Neural progenitor cell (in vitro differentiated cells): ENCODE measurements around the gene TXNDC15. TPM values are rescaled to one million over a fixed set of nuclear protein-coding genes. Genes with fewer than 3 reads are reported as not detected.

Experiments used
- DNase-seq: peaks from one replicate; pipeline ENCODE4 v3.0.0-alpha.2; 2016; ENCODE audit warnings: low spot score
- H2AFZ ChIP-seq: fragments of 200-600 bp; sonication (generic); replicated peaks from 2 replicates; pipeline ENCODE4 v1.6.1; 2016; ENCODE audit warnings: antibody characterized with exemption
- H3F3A ChIP-seq: fragments of 200-600 bp; sonication (generic); 2 replicates; pipeline ENCODE4 v1.6.1; 2016; ENCODE audit warnings: antibody characterized with exemption, low read depth
- H3K27ac ChIP-seq: fragments of 200-600 bp; sonication (generic); 2 replicates; pipeline ENCODE4 v1.5.1; 2016; ENCODE audit warnings: mild to moderate bottlenecking
- H3K27me3 ChIP-seq: fragments of 200-600 bp; sonication (generic); 2 replicates; pipeline ENCODE4 v1.6.1; 2016; ENCODE audit warnings: mild to moderate bottlenecking, moderate library complexity
- H3K36me3 ChIP-seq: fragments of 200-600 bp; sonication (generic); 2 replicates; pipeline ENCODE4 v1.5.1; 2016
- H3K4me1 ChIP-seq: fragments of 200-600 bp; sonication (generic); 2 replicates; pipeline ENCODE4 v1.6.1; 2016; ENCODE audit warnings: mixed run types
- H3K4me2 ChIP-seq: fragments of 200-600 bp; sonication (generic); 2 replicates; pipeline ENCODE4 v1.6.1; 2016
- H3K4me3 ChIP-seq: fragments of 200-600 bp; sonication (generic); 2 replicates; pipeline ENCODE4 v1.5.1; 2016
- H3K79me2 ChIP-seq: fragments of 200-600 bp; sonication (generic); 2 replicates; pipeline ENCODE4 v1.6.1; 2016; ENCODE audit warnings: low read depth
- H3K9ac ChIP-seq: fragments of 200-600 bp; sonication (generic); 2 replicates; pipeline ENCODE4 v1.6.1; 2016
- H3K9me3 ChIP-seq: fragments of 200-600 bp; sonication (generic); 2 replicates; pipeline ENCODE4 v1.5.1; 2016; ENCODE audit warnings: low read depth
- H4K20me1 ChIP-seq: fragments of 200-600 bp; sonication (generic); 2 replicates; pipeline ENCODE4 v1.6.1; 2016; ENCODE audit warnings: low read depth
- H3K27ac Mint-ChIP-seq: 3 replicates; pipeline ENCODE4 v1.8.0; 2021; ENCODE audit warnings: mixed read lengths
- H3K27me3 Mint-ChIP-seq: 2 replicates; pipeline ENCODE4 v1.8.0; 2022; ENCODE audit warnings: low read depth, mild to moderate bottlenecking, inconsistent platforms, moderate library complexity, mixed read lengths; ENCODE audit not compliant: insufficient read depth
- H3K36me3 Mint-ChIP-seq: 3 replicates; pipeline ENCODE4 v1.8.0; 2021; ENCODE audit warnings: mixed read lengths
- H3K4me1 Mint-ChIP-seq: 3 replicates; pipeline ENCODE4 v1.8.0; 2021; ENCODE audit warnings: mixed read lengths
- H3K4me3 Mint-ChIP-seq: 3 replicates; pipeline ENCODE4 v1.8.0; 2021; ENCODE audit warnings: mild to moderate bottlenecking, moderate library complexity, mixed read lengths
- H3K9me3 Mint-ChIP-seq: 3 replicates; pipeline ENCODE4 v1.8.0; 2020; ENCODE audit warnings: mixed read lengths
- EZH2 ChIP-seq: fragments of 200-600 bp; sonication (generic); IDR thresholded peaks from 2 replicates; pipeline ENCODE4 v1.6.1; 2017; ENCODE audit warnings: antibody characterized with exemption, mild to moderate bottlenecking, moderate library complexity
- EZH2phosphoT487 ChIP-seq: fragments of 200-600 bp; sonication (generic); IDR thresholded peaks from 2 replicates; pipeline ENCODE4 v1.6.1; 2017; ENCODE audit warnings: antibody characterized with exemption
- total RNA-seq: library from RNA; depleted of rRNA; stranded (reverse); fragments of >200 nt; gene quantifications from 2 replicates; pipeline ENCODE4 v1.2.3, GENCODE V29; 2015; ENCODE audit warnings: low replicate concordance
- TF ChIP-seq, protein P1 (sequence below): fragments of 200-600 bp; sonication (generic); IDR thresholded peaks from 2 replicates; pipeline ENCODE4 v1.5.1; 2017; ENCODE audit warnings: antibody characterized with exemption, mild to moderate bottlenecking

The TXNDC15 gene
- total RNA-seq, 1 donor from 2014 or later, result 36.6 TPM

DNA sequence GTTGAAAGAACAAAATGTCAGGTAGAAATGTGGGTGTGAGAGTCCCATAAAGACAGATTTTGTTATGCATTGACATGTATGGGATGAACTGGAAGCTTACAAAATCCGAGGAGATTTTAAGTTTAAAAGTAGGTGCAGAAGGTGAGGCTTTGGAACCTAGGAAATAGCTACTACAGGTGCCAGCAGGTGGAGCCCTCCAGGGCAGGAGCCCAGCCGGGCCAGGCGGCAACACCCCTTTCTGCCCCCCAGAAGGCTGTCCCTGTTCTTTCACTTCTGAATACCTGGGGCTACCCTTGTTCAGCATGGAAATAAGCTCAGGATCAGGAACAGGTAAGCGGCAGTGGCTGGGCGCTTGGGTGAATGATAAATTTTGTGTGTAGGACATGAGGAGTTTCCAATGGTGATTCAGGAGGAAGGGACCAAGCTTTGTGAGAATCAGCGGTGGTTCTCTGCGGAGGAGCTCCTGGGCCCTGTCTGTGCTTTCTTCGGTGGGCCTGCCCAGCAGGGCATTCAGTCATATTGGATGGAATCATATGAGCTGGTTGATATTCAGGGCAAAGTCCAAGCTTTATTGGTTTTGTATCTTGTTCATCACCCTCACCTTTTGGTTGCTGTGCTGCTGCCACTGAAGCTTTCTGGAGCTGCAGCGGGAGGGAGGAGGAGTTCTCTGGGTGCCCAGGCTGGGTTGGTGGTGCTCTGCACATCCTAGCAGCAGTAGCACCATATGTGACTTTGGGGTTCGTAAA lies 43.1 kb downstream of the TXNDC15 start:
- no peaks in the 10 kb centered on the region for H3K4me1 Mint-ChIP-seq

DNA sequence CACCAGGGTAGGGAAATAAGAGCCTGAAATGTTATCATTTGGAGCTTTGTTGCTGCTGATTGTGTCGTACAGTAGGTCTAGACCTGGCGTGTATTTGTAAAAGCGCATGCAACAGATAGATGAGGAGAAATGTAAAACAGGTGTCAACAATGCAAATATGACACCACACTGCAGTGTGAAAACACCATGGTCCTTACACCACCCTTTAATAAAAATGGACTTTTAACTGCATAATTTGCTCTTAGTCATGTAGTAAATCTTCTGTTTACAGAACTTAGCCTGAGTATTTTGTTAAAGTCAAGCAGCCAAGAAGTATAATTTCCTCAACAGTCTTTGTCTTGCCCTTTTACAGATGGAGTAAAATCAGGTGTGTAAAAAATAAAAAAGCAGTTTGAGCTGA lies 44.7 kb downstream of the TXNDC15 start:
- Histone ChIP-seq H3K9me3 (no peaks in the 10 kb centered on the region), H3K36me3 (no peaks in the 10 kb centered on the region), H3K9ac (no peak overlapping the region), H3K79me2 (no peaks in the 10 kb centered on the region), H4K20me1 (no peaks in the 10 kb centered on the region), H3K4me1 (no peaks in the 10 kb centered on the region), H3K27me3 (no peaks in the 10 kb centered on the region), H3K27ac (no peak overlapping the region), H3K4me3 (no peak overlapping the region), H3K4me2 (no peak overlapping the region), H2AFZ (no peak overlapping the region), H3F3A (no peaks in the 10 kb centered on the region)
- TF ChIP-seq EZH2, result no peak
- TF ChIP-seq, protein P1, sequence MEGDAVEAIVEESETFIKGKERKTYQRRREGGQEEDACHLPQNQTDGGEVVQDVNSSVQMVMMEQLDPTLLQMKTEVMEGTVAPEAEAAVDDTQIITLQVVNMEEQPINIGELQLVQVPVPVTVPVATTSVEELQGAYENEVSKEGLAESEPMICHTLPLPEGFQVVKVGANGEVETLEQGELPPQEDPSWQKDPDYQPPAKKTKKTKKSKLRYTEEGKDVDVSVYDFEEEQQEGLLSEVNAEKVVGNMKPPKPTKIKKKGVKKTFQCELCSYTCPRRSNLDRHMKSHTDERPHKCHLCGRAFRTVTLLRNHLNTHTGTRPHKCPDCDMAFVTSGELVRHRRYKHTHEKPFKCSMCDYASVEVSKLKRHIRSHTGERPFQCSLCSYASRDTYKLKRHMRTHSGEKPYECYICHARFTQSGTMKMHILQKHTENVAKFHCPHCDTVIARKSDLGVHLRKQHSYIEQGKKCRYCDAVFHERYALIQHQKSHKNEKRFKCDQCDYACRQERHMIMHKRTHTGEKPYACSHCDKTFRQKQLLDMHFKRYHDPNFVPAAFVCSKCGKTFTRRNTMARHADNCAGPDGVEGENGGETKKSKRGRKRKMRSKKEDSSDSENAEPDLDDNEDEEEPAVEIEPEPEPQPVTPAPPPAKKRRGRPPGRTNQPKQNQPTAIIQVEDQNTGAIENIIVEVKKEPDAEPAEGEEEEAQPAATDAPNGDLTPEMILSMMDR, result no peak
- no peak for TF ChIP-seq EZH2phosphoT487
- Mint-ChIP-seq H3K36me3 (peaks cover 15% of the 10 kb centered on the region), H3K4me3 (no peak overlapping the region), H3K9me3 (no peaks in the 10 kb centered on the region), H3K27ac (no peak overlapping the region), H3K27me3 (no peaks in the 10 kb centered on the region), H3K4me1 (no peaks in the 10 kb centered on the region)
- no peak for DNase-seq

More for the DNA sequence above, 43.1 kb downstream of the TXNDC15 start:
- Histone ChIP-seq H3K36me3 (no peaks in the 10 kb centered on the region), H3K4me2 (no peak overlapping the region), H4K20me1 (no peaks in the 10 kb centered on the region), H3F3A (no peaks in the 10 kb centered on the region), H3K9ac (no peak overlapping the region), H3K27me3 (no peaks in the 10 kb centered on the region), H3K9me3 (no peaks in the 10 kb centered on the region), H3K4me3 (no peak overlapping the region), H2AFZ (no peak overlapping the region), H3K27ac (no peak overlapping the region), H3K4me1 (no peaks in the 10 kb centered on the region), H3K79me2 (no peaks in the 10 kb centered on the region)
- H3K4me3 Mint-ChIP-seq, result no peak overlapping the region
- H3K27me3 Mint-ChIP-seq, result no peaks in the 10 kb centered on the region
- H3K9me3 Mint-ChIP-seq, result no peaks in the 10 kb centered on the region
- DNase-seq, result peak; percentile 54
- TF ChIP-seq, protein P1, result peak; percentile 69
- TF ChIP-seq EZH2 (no peak), EZH2phosphoT487 (no peak)
- no peak overlapping the region for H3K27ac Mint-ChIP-seq
- H3K36me3 Mint-ChIP-seq, result peaks cover 13% of the 10 kb centered on the region

DNA sequence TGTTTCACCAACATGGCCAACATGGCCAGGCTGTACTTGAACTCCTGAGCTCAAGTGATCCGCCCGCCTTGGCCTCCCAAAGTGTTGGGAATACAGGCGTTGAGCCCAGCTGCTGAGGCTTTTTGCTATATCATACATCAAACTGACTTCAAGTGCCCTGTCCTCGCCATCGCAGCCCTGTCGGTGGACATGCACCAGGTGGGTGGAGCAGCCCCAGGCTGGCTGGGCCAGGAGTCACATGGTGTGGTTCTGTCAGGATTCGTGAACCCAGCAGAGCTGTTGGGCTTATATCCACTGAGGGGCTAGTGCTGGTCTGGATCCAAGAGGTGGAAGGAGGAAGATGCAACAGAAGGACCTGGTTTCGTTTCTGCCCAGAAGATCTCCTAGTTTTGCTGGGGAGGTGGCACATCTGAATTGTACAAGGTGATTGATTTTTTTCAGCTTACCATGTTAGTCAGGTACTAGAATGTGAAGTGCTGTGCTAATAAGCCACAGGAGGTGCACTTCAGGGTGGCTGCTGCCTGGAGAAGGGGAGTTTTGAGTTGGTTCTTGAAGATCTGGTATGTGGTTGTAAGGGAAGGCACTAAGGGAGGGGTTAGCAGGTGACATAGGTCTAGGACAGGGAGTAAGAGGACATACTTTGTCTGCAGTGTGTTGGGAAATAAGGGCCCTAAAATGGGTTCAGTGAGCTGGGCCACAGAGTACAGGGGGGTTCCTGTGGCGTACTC lies 46.8 kb downstream of the TXNDC15 start:
- Mint-ChIP-seq H3K4me1 (no peaks in the 10 kb centered on the region), H3K9me3 (no peaks in the 10 kb centered on the region), H3K4me3 (no peak overlapping the region), H3K27ac (no peak overlapping the region), H3K36me3 (peaks cover 15% of the 10 kb centered on the region), H3K27me3 (no peaks in the 10 kb centered on the region)
- no peak for DNase-seq
- H3K27ac ChIP-seq, result no peak overlapping the region
- no peaks in the 10 kb centered on the region for H3K4me1 ChIP-seq
- H3K4me2 ChIP-seq, result no peak overlapping the region
- no peaks in the 10 kb centered on the region for H3K36me3 ChIP-seq
- no peak overlapping the region for H3K4me3 ChIP-seq
- H2AFZ ChIP-seq, result no peak overlapping the region
- no peaks in the 10 kb centered on the region for H3F3A ChIP-seq
- no peaks in the 10 kb centered on the region for H4K20me1 ChIP-seq
- no peaks in the 10 kb centered on the region for H3K9me3 ChIP-seq
- H3K9ac ChIP-seq, result no peak overlapping the region
- TF ChIP-seq EZH2phosphoT487 (no peak), EZH2 (no peak)
- TF ChIP-seq, protein P1, result no peak
- no peaks in the 10 kb centered on the region for H3K27me3 ChIP-seq
- no peaks in the 10 kb centered on the region for H3K79me2 ChIP-seq
